GM12878 (cell line): Measurements from ENCODE around the gene IER5L. TPM values are rescaled to one million over a fixed set of nuclear protein-coding genes. Genes with fewer than 3 reads are reported as not detected.
A peak's percentile ranks its signal among the peaks of the same experiment; 100 is the strongest.

Source experiments
- CBFB ChIP-seq: IDR thresholded peaks from 2 replicates; pipeline ENCODE4 v1.6.1; 2016; ENCODE audit warnings: antibody characterized with exemption, low read depth
- CBX3 ChIP-seq: fragments of 200-600 bp; sonication (generic); IDR thresholded peaks from 2 replicates; pipeline ENCODE4 v1.6.1; 2016; ENCODE audit warnings: low read depth, borderline replicate concordance
- DPF2 ChIP-seq: fragments of 450-650 bp; IDR thresholded peaks from 2 replicates; pipeline ENCODE4 v1.6.1; 2017; ENCODE audit warnings: mild to moderate bottlenecking
- EZH2 ChIP-seq: IDR thresholded peaks from 2 replicates; pipeline ENCODE4 v1.6.1; 2012; ENCODE audit warnings: low read depth, mild to moderate bottlenecking, control low read depth, inconsistent platforms, low read length, borderline replicate concordance; ENCODE audit not compliant: control insufficient read depth
- GATAD2B ChIP-seq: fragments of 450-650 bp; conservative IDR thresholded peaks from 2 replicates; pipeline ENCODE4 v1.6.1; 2017; ENCODE audit warnings: low read depth, mild to moderate bottlenecking, moderate library complexity
- HDAC2 ChIP-seq: fragments of 200-600 bp; sonication (generic); IDR thresholded peaks from 2 replicates; pipeline ENCODE4 v1.6.1; 2017
- HDAC6 ChIP-seq: fragments of 200-600 bp; sonication (generic); IDR thresholded peaks from one replicate; pipeline ENCODE4 v1.8.0; 2017; ENCODE audit warnings: antibody characterized with exemption; ENCODE audit not compliant: unreplicated experiment
- MAX ChIP-seq: IDR thresholded peaks from 2 replicates; pipeline ENCODE4 v1.6.1; 2012; ENCODE audit warnings: low read depth, low read length, improper control_type of control experiment
- MTA2 ChIP-seq: fragments of 450-650 bp; IDR thresholded peaks from 2 replicates; pipeline ENCODE4 v1.6.1; 2016; ENCODE audit warnings: low read depth, mild to moderate bottlenecking, moderate library complexity
- MXI1 ChIP-seq: fragments of 150-350 bp; IDR thresholded peaks from 2 replicates; pipeline ENCODE4 v1.6.1; 2011; ENCODE audit warnings: low read depth, mild to moderate bottlenecking, inconsistent platforms, low read length, improper control_type of control experiment
- MYB ChIP-seq: fragments of 150-350 bp; IDR thresholded peaks from 2 replicates; pipeline ENCODE4 v1.6.1; 2014; ENCODE audit warnings: mild to moderate bottlenecking, low read depth, low read length, borderline replicate concordance
- NRF1 ChIP-seq: conservative IDR thresholded peaks from 2 replicates; pipeline ENCODE4 v1.6.1; 2011; ENCODE audit warnings: mild to moderate bottlenecking, low read depth, low read length, improper control_type of control experiment
- POLR2A ChIP-seq: IDR thresholded peaks from 2 replicates; pipeline ENCODE4 v1.6.1; 2011; ENCODE audit warnings: low read depth, mild to moderate bottlenecking, low read length
- RAD51 ChIP-seq: fragments of 450-650 bp; IDR thresholded peaks from 2 replicates; pipeline ENCODE4 v1.6.1; 2016; ENCODE audit warnings: moderate library complexity, mild to moderate bottlenecking, inconsistent platforms
- REST ChIP-seq: IDR thresholded peaks from 2 replicates; pipeline ENCODE4 v1.6.1; 2012; ENCODE audit warnings: mild to moderate bottlenecking, low read depth, low read length
- RFX5 ChIP-seq: IDR thresholded peaks from 2 replicates; pipeline ENCODE4 v1.6.1; 2011; ENCODE audit warnings: low read depth, low read length, improper control_type of control experiment
- RUNX3 ChIP-seq: IDR thresholded peaks from 2 replicates; pipeline ENCODE4 v1.6.1; 2012; ENCODE audit warnings: low read length, inconsistent platforms
- STAT1 ChIP-seq: fragments of 450-650 bp; conservative IDR thresholded peaks from 2 replicates; pipeline ENCODE4 v1.6.1; 2014; ENCODE audit warnings: antibody characterized with exemption, mild to moderate bottlenecking
- TAF1 ChIP-seq: IDR thresholded peaks from 2 replicates; pipeline ENCODE4 v1.6.1; 2011; ENCODE audit warnings: mild to moderate bottlenecking, low read depth, low read length, borderline replicate concordance
- USF2 ChIP-seq: IDR thresholded peaks from 2 replicates; pipeline ENCODE4 v1.6.1; 2011; ENCODE audit warnings: low read depth, low read length, improper control_type of control experiment, borderline replicate concordance
- WRNIP1 ChIP-seq: IDR thresholded peaks from 2 replicates; pipeline ENCODE4 v1.6.1; 2011; ENCODE audit warnings: low read depth, low read length, improper control_type of control experiment, borderline replicate concordance
- ZNF207 ChIP-seq: fragments of 450-650 bp; IDR thresholded peaks from 2 replicates; pipeline ENCODE4 v1.6.1; 2014; ENCODE audit warnings: antibody characterized with exemption, mild to moderate bottlenecking, borderline replicate concordance
- ZZZ3 ChIP-seq: IDR thresholded peaks from 2 replicates; pipeline ENCODE4 v1.6.1; 2011; ENCODE audit warnings: low read depth; ENCODE audit not compliant: control insufficient read depth, insufficient read length
- polyA plus RNA-seq, 11 experiments: library from polyadenylated mRNA; depleted of rRNA in 4 of 11; unstranded in 6 of 11; stranded (reverse) in 5 of 11; fragments of >200 nt; fragmentation: Nextera tagmentation in 4 of 11; fragmentation: Illumina TruSeq in 1 of 11; extraction: Ambion mirVana in 4 of 11; extraction: Trizol in 1 of 11; gene quantifications; 1 replicate in 1 of 11; 2 replicates in 10 of 11; pipeline versions ENCODE4 v1.2.1 to v1.2.3, GENCODE V29; 2011 to 2016; ENCODE audit warnings: inconsistent platforms in 2 of 11, missing spikeins in 2 of 11, low read depth in 1 of 11
- total RNA-seq, 4 experiments: library from RNA; depleted of rRNA in 3 of 4; stranded (reverse); fragments of >200 nt in 3 of 4; fragmentation: Illumina TruSeq in 1 of 4; extraction: Trizol in 1 of 4; gene quantifications; 2 replicates each; pipeline versions ENCODE4 v1.2.1 to v1.2.3, GENCODE V29; 2013 to 2021
- TF ChIP-seq, protein P1 (sequence below): IDR thresholded peaks from 2 replicates; pipeline ENCODE4 v1.6.1; 2012; ENCODE audit warnings: low read depth, low read length, improper control_type of control experiment
- TF ChIP-seq, protein P2 (sequence below): IDR thresholded peaks from 2 replicates; pipeline ENCODE4 v1.6.1; 2011; ENCODE audit warnings: borderline replicate concordance, low read depth, mild to moderate bottlenecking, moderate library complexity, low read length; ENCODE audit not compliant: insufficient read depth, poor library complexity, severe bottlenecking

Gene IER5L
- total and polyA plus RNA-seq, 10 of the 15 experiments (the other 5 are each of a cell fraction or from before 2014, with no cell fraction given) = 0.04 to 1.4 (median 0.17) TPM

GRCh38 chr9:129174102-129174723 is 3.8 kb downstream of the IER5L start (continued):
- TF ChIP-seq STAT1 (no peak), GATAD2B (peak; percentile 93), RUNX3 (peak; percentile 72), WRNIP1 (no peak), USF2 (no peak), POLR2A (no peak), EZH2 (no peak), REST (no peak), NRF1 (no peak; the same call in 1 of the 2 replicates), MAX (no peak; the same call in none of the 2 replicates), MTA2 (no peak; the same call in 1 of the 2 replicates), MYB (no peak), RAD51 (no peak), ZNF207 (0 out of 2 replicates have a peak, but pooled peaks have one; percentile 40), TAF1 (no peak), CBFB (no peak), ZZZ3 (no peak), HDAC6 (no peak), CBX3 (no peak), MXI1 (no peak), HDAC2 (no peak), RFX5 (no peak), DPF2 (0 out of 2 replicates have a peak, but pooled peaks have one; percentile 56)
- TF ChIP-seq, protein P1, sequence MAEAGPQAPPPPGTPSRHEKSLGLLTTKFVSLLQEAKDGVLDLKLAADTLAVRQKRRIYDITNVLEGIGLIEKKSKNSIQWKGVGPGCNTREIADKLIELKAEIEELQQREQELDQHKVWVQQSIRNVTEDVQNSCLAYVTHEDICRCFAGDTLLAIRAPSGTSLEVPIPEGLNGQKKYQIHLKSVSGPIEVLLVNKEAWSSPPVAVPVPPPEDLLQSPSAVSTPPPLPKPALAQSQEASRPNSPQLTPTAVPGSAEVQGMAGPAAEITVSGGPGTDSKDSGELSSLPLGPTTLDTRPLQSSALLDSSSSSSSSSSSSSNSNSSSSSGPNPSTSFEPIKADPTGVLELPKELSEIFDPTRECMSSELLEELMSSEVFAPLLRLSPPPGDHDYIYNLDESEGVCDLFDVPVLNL = no peak
- TF ChIP-seq, protein P2, sequence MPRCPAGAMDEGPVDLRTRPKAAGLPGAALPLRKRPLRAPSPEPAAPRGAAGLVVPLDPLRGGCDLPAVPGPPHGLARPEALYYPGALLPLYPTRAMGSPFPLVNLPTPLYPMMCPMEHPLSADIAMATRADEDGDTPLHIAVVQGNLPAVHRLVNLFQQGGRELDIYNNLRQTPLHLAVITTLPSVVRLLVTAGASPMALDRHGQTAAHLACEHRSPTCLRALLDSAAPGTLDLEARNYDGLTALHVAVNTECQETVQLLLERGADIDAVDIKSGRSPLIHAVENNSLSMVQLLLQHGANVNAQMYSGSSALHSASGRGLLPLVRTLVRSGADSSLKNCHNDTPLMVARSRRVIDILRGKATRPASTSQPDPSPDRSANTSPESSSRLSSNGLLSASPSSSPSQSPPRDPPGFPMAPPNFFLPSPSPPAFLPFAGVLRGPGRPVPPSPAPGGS = no peak
